ENCODE measurements around the gene MED15. TPM values are rescaled to one million over a fixed set of nuclear protein-coding genes. Genes with fewer than 3 reads are reported as not detected.

MED15 gene
- total and polyA plus RNA-seq, 2 of the 8 experiments (the other 6 are each of a cell fraction or from before 2014, with no cell fraction given) = 28.3 to 57.1 TPM

GRCh38 chr22:20545681-20546521 is 38.5 kb downstream of the MED15 start (continued):
- TF ChIP-seq CHD7 (IDR thresholded peaks at IDR 0.05; ENCODE audit: insufficient replicate concordance, low read length) = no peak
- TF ChIP-seq GTF2F1 (IDR thresholded peaks at IDR 0.05; ENCODE audit: borderline replicate concordance, low read depth, low read length) = no peak
- no peak for TF ChIP-seq SIN3A (conservative IDR thresholded peaks at IDR 0.05 in 1 of 2, IDR thresholded peaks at IDR 0.05 in 1 of 2; ENCODE audit: low read depth in 1 of 2, low read length in 2 of 2)
- TF ChIP-seq TEAD4 (IDR thresholded peaks at IDR 0.05; ENCODE audit: low read depth, low read length) = no peak
- TF ChIP-seq BACH1 (IDR thresholded peaks at IDR 0.05; ENCODE audit: low read length) = no peak
- TF ChIP-seq KDM5A (IDR thresholded peaks at IDR 0.05; ENCODE audit: low read length) = no peak
- no peak for TF ChIP-seq RAD21 (IDR thresholded peaks at IDR 0.05 in 1 of 2, conservative IDR thresholded peaks at IDR 0.05 in 1 of 2; ENCODE audit: low read depth in 2 of 2, low read length in 2 of 2)

Data from H1 (cell line).